ENCODE data around the gene TULP1. TPM values are rescaled to one million over a fixed set of nuclear protein-coding genes. Genes with fewer than 3 reads are reported as not detected.

TULP1 gene
- total RNA-seq, 1 donor from 2014 or later = under 0.01 TPM

GRCh38 chr6:35490821-35491557, 21.7 kb downstream of the TULP1 start:
- no peak for TF ChIP-seq CTCF (IDR thresholded peaks at IDR 0.05; ENCODE audit: insufficient read depth, low read length, severe bottlenecking)
- Histone ChIP-seq H3K4me3 (ENCODE audit: low read depth, low read length) (no peak overlapping the region), H3K27me3 (ENCODE audit: control insufficient read depth, insufficient read depth, low read length) (no peaks in the 10 kb centered on the region), H3K36me3 (ENCODE audit: control insufficient read depth, insufficient read depth, low read length) (peaks cover 1% of the 10 kb centered on the region)
- no peak for FAIRE-seq
- DNase-seq (ENCODE audit: low read depth) = no peak

- H3K4me3 ChIP-seq (ENCODE audit: low read depth, low read length) = no peak overlapping the region
- peaks cover 1% of the 10 kb centered on the region for H3K36me3 ChIP-seq (ENCODE audit: control insufficient read depth, insufficient read depth, low read length)
- peak; percentile 37 for DNase-seq (ENCODE audit: low read depth)
- H3K27me3 ChIP-seq (ENCODE audit: control insufficient read depth, insufficient read depth, low read length) = no peaks in the 10 kb centered on the region
- FAIRE-seq = peak; percentile 82
- TF ChIP-seq CTCF (IDR thresholded peaks at IDR 0.05; ENCODE audit: insufficient read depth, low read length, severe bottlenecking) = no peak
Observed at GRCh38 chr6:35489995-35490791, 22.5 kb downstream of the TULP1 start.

GRCh38 chr6:35489066-35489465, 23.6 kb downstream of the TULP1 start:
- Histone ChIP-seq H3K36me3 (ENCODE audit: control insufficient read depth, insufficient read depth, low read length) (peaks cover 7% of the 10 kb centered on the region), H3K27me3 (ENCODE audit: control insufficient read depth, insufficient read depth, low read length) (no peaks in the 10 kb centered on the region), H3K4me3 (ENCODE audit: low read depth, low read length) (no peak overlapping the region)
- FAIRE-seq (no peak), DNase-seq (ENCODE audit: low read depth) (peak; percentile 76)
- no peak for TF ChIP-seq CTCF (IDR thresholded peaks at IDR 0.05; ENCODE audit: insufficient read depth, low read length, severe bottlenecking)

DNA sequence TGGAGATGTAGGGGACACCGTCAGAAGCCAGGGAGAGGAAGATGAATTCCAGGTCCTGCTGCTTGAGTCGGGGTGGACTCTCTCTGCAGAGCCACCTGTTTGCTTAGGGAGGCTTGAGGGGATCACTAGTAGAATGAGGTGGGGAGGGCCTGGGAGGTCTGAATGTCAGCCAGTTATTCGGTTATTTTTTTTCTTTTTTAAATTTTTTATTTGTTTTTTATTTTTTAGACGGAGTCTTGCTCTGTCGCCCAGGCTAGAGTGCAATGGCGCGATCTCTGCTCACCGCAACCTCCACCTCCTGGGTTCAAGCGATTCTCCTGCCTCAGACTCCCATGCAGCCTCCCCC, 24.2 kb downstream of the TULP1 start:
- TF ChIP-seq CTCF (IDR thresholded peaks at IDR 0.05; ENCODE audit: insufficient read depth, low read length, severe bottlenecking) = no peak
- FAIRE-seq (no peak), DNase-seq (ENCODE audit: low read depth) (no peak)
- Histone ChIP-seq H3K27me3 (ENCODE audit: control insufficient read depth, insufficient read depth, low read length) (no peaks in the 10 kb centered on the region), H3K4me3 (ENCODE audit: low read depth, low read length) (no peak overlapping the region), H3K36me3 (ENCODE audit: control insufficient read depth, insufficient read depth, low read length) (peaks cover 7% of the 10 kb centered on the region)

GRCh38 chr6:35487658-35488516, 24.8 kb downstream of the TULP1 start:
- no peak for TF ChIP-seq CTCF (IDR thresholded peaks at IDR 0.05; ENCODE audit: insufficient read depth, low read length, severe bottlenecking)
- no peak for FAIRE-seq
- H3K36me3 ChIP-seq (ENCODE audit: control insufficient read depth, insufficient read depth, low read length) = peaks cover 11% of the 10 kb centered on the region

More at GRCh38 chr6:35487658-35488516, 24.8 kb downstream of the TULP1 start:
- no peak overlapping the region for H3K4me3 ChIP-seq (ENCODE audit: low read depth, low read length)
- peak; percentile 66 for DNase-seq (ENCODE audit: low read depth)
- H3K27me3 ChIP-seq (ENCODE audit: control insufficient read depth, insufficient read depth, low read length) = no peaks in the 10 kb centered on the region
